Ectodermal cell (in vitro differentiated cells): Measurements from ENCODE around the gene TOM1L1. TPM values are rescaled to one million over a fixed set of nuclear protein-coding genes. Genes with fewer than 3 reads are reported as not detected.

ENCODE experiments used
- H3K27ac ChIP-seq: 2 replicates; pipeline ENCODE4 v1.7.0; 2013; ENCODE audit warnings: mild to moderate bottlenecking, low read depth, low read length; ENCODE audit not compliant: insufficient read depth, poor library complexity, severe bottlenecking
- H3K27me3 ChIP-seq: 2 replicates; pipeline ENCODE4 v1.7.0; 2013; ENCODE audit warnings: mild to moderate bottlenecking, low read length; ENCODE audit not compliant: insufficient read depth, control insufficient read depth, poor library complexity, severe bottlenecking
- H3K36me3 ChIP-seq: one replicate; pipeline ENCODE4 v1.7.0; 2013; ENCODE audit warnings: low read length; ENCODE audit not compliant: control insufficient read depth, insufficient read depth
- H3K4me1 ChIP-seq: one replicate; pipeline ENCODE4 v1.7.0; 2013; ENCODE audit warnings: low read length; ENCODE audit not compliant: control insufficient read depth, insufficient read depth
- H3K4me3 ChIP-seq: 2 replicates; pipeline ENCODE4 v1.7.0; 2013; ENCODE audit warnings: low read depth, low read length, control low read depth; ENCODE audit not compliant: insufficient read depth
- H3K9me3 ChIP-seq: 2 replicates; pipeline ENCODE4 v1.7.0; 2013; ENCODE audit warnings: mild to moderate bottlenecking, low read length, moderate library complexity; ENCODE audit not compliant: control insufficient read depth
- WGBS, 2 experiments: methylation state at CpG; one replicate each; pipeline ENCODE4 v1.1.7; 2013; ENCODE audit warnings: missing lambda C conversion rate in 2 of 2; 5-methylcytosine and 5-hydroxymethylcytosine counted together
- polyA plus RNA-seq, 4 experiments: library from polyadenylated mRNA; stranded (reverse); fragments of 50-300 nt; gene quantifications; one replicate each; pipeline ENCODE4 v1.2.3, GENCODE V29; 2013

TOM1L1 gene, protein sequence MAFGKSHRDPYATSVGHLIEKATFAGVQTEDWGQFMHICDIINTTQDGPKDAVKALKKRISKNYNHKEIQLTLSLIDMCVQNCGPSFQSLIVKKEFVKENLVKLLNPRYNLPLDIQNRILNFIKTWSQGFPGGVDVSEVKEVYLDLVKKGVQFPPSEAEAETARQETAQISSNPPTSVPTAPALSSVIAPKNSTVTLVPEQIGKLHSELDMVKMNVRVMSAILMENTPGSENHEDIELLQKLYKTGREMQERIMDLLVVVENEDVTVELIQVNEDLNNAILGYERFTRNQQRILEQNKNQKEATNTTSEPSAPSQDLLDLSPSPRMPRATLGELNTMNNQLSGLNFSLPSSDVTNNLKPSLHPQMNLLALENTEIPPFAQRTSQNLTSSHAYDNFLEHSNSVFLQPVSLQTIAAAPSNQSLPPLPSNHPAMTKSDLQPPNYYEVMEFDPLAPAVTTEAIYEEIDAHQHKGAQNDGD
- polyA plus RNA-seq (2013, experiment 1 of 4) = 72.2 TPM
- polyA plus RNA-seq (2013, experiment 2 of 4) = 79.6 TPM
- polyA plus RNA-seq (2013, experiment 3 of 4) = 57.1 TPM
- 62.9 TPM for polyA plus RNA-seq (2013, experiment 4 of 4)

DNA sequence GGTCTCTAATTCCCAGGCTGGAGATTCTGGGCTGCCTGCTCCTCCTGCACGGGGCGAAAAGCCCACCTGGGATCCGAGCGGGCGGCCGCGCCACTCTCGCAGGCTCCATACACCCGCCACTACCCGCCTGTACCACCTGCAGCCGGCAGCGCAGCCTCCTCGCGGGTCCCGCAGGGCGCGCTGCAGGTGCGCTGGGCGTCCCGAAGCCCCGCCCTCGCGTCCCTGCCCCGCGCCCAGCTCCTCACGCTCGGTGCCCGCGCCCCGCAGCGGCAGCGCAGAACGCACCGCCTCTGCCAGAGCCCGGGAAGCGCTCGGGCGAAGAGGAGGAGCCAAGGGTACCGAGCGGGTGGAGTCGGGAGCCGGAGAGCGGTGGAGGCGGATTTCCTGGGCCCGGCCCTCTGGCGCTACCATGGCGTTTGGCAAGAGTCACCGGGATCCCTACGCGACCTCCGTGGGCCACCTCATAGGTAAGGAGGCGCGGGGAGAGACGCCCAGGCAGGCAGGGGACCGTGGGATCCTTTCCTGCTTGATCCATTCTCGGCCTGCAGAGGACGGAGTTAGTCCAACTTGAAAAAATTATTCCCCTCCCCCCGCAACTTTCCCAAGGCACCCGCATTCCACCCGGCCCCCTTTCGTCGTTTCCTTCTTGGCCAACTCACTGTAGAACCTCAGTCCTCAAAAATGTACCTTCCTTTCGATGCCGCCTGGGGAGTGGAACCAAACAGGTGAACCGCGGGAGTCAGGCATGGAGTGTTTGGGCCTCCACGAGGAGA is at the start of gene TOM1L1:
Gene TOM1L1 (plus strand): TSS at position 396 of the 773 bp plus-strand sequence. CDS start 14 bp downstream, at position 410.
- Histone ChIP-seq H3K27me3 (no peaks in the 10 kb centered on the region), H3K36me3 (no peaks in the 10 kb centered on the region), H3K4me1 (peaks cover 9% of the 10 kb centered on the region), H3K27ac (no peak within 1 kb of the TSS), H3K9me3 (no peaks in the 10 kb centered on the region), H3K4me3 (peak within 1 kb of the TSS; percentile 79)
- WGBS, 2 experiments = 0 to 1% methylated on average over 67 of the region's 67 CpGs

DNA sequence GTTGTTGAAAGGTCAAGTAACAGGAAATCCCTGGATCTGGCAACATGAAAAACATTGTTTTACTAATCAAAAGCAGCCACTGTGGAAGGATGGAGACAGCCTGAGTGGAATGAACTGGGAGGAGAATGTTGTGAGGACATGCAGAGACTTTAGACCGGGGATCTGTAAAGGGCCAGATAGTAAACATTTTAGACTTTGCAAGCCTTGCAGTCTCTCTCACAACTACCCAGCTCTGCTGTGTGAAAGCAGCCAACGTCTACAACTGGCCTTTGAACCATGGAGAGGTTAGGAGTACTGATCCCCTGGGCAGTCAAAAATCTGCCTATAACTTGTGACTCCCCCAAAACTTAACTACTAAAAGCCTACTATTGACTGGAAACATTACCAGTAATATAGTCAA is 41.5 kb upstream of the TOM1L1 start:
- WGBS, 2 experiments = 92 to 93% methylated on average over 2 of the region's 2 CpGs
- no peak overlapping the region for H3K27ac ChIP-seq
- no peaks in the 10 kb centered on the region for H3K27me3 ChIP-seq
- H3K36me3 ChIP-seq = no peaks in the 10 kb centered on the region
- no peak overlapping the region for H3K4me3 ChIP-seq
- no peaks in the 10 kb centered on the region for H3K4me1 ChIP-seq
- no peaks in the 10 kb centered on the region for H3K9me3 ChIP-seq

DNA sequence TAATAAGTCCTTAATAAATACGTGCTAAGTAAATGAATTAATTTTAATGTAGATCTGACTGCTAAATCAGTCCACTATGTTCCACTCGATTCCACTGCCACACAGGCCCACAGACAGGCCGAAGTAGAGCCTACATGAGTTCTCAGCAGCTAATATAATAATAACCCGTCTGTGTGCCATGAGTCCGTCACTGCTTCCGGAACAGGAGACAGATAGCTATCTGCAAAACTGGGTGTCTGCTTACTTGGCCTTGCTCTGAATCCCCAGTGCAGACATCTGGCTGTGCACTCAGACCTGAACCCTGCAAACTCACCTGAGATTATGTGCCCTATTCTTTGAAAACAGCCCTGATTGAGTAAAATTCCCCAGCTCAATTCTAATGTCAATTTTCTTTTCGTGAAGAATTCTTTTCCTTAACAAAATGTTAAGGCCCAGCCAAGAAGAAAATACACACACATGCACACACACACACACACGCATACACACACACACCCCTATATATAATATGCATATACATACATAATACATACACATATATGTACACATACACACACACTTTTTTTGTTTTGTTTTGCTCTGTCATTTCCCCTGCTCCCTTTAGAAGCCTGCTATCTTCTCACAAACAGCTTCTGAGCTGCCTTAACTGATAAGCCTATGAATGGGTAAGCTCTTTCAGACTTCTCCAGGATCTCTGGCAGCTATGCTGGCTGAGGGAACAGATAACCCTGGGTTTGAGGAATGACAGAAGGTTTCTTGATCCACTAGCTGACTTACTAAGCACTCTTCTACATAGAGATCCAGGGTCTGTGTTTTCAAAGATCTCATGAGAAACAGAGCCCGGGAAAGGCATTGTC is 39.8 kb upstream of the TOM1L1 start:
- H3K27ac ChIP-seq = no peak overlapping the region
- H3K27me3 ChIP-seq = no peaks in the 10 kb centered on the region
- H3K4me3 ChIP-seq = no peak overlapping the region

DNA sequence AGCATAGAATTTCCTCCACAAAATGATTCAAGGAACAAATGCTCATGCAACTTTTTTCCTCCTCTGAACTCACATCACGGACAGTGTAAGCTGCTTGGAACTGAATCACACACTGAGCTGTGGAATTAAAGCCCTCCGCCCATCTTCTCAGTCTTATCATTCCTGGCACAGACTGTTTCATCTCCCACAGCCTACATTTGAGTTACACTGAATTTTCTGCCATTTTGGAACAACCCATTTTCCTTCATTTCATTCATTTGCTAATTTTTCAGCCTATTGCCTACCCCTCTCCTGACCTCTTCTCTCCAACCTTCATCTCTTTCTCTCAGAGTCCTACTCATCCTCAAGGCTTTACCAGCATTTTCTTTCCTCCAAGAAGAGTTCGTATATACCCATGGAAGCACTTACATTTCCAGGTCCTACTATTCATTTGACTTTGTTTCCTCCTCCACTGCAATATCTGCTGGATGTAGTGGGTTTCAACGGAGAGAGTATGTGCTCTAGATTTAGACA is 39.1 kb upstream of the TOM1L1 start:
- Histone ChIP-seq H3K36me3 (no peaks in the 10 kb centered on the region), H3K27ac (no peak overlapping the region), H3K27me3 (no peaks in the 10 kb centered on the region), H3K4me1 (no peaks in the 10 kb centered on the region), H3K4me3 (no peak overlapping the region), H3K9me3 (no peaks in the 10 kb centered on the region)
- WGBS, 2 experiments = 94 to 95% methylated on average over 4 of the region's 4 CpGs

More for the DNA sequence above, 39.8 kb upstream of the TOM1L1 start:
- no peaks in the 10 kb centered on the region for H3K9me3 ChIP-seq
- H3K4me1 ChIP-seq = no peaks in the 10 kb centered on the region
- H3K36me3 ChIP-seq = no peaks in the 10 kb centered on the region
- WGBS, 2 experiments = 92 to 95% methylated on average over 8 to 9 of the region's 9 CpGs

DNA sequence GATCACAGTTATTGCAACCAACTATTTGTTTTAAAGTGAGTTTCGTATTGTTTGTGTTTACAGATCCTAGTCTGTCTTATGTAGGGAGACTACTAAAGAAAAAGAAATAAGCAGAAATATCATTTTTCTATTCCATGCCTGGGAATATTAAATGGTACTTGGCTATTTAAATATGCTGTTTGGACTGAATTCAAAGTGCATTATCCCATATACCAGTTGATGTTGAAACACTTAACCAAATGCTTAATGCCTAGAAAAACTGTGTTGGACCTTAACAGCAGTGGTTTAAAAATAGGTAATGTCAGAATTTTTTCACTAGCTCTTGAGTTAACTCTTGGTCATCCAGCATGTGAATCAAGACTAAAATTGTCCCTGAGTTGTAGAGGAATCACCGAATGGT is 37.5 kb upstream of the TOM1L1 start:
- Histone ChIP-seq H3K4me3 (no peak overlapping the region), H3K27me3 (no peaks in the 10 kb centered on the region), H3K27ac (no peak overlapping the region), H3K36me3 (no peaks in the 10 kb centered on the region), H3K4me1 (no peaks in the 10 kb centered on the region), H3K9me3 (no peaks in the 10 kb centered on the region)
- 97 to 100% methylated on average over 1 to 2 of the region's 2 CpGs for WGBS, 2 experiments

DNA sequence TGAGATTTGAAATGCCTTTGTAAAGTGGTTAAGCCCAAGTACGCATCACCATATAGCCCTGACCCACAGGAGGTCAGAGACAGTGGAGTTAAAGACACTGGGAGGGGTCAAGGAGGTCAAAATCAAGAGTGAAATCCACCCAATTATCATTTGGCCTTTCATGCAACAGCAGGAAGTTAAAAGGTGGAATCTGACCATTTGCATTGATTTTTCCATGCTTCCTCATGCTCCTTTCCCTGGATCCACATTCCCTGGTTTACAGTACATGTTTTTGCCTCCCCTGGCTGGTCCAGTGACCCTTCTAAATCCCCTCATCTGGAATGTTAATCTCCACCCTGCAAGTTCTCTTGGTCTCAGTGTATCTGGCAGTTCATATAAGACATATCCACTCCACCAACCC is 36.6 kb upstream of the TOM1L1 start:
- H3K4me1 ChIP-seq = no peaks in the 10 kb centered on the region
- no peaks in the 10 kb centered on the region for H3K36me3 ChIP-seq
- WGBS, 2 experiments = 82 to 92% methylated on average over 1 of the region's 1 CpG
- no peak overlapping the region for H3K4me3 ChIP-seq
- H3K27me3 ChIP-seq = no peaks in the 10 kb centered on the region
- no peak overlapping the region for H3K27ac ChIP-seq
- no peaks in the 10 kb centered on the region for H3K9me3 ChIP-seq

DNA sequence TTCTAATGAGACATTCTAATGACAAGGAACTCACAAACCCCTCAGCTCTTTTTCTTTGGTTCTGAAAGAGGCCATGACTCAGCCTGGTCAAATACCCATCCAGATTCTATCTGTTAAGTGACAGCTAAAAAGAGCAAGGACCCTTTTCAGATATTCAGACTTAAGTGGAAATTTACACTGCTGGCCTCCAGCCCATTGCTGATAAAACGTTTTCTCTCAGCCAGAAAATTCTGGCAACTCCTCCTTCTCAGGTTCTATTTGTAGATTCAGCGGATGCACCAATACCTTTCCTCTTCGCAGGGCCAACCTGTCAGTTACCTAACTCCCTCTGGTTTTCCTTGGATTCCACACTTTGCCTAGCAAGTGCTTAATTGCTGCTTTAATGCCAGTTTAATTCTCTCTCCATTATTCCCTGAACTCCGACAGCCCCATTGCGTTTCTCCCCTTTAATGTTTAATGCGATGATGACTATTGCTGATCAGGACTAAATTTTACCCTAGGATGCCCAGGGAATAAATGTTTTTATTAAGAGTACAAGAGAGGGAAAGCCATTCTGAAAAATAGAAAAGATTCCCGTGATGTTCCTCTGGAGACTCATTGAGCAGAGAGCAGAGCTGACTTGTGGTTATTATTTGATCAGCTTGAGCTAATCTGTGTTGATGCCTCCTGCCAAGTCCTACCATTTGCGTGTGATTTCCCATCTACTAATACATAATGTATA is 35.9 kb upstream of the TOM1L1 start:
- Histone ChIP-seq H3K27me3 (no peaks in the 10 kb centered on the region), H3K27ac (no peak overlapping the region), H3K36me3 (no peaks in the 10 kb centered on the region), H3K4me1 (no peaks in the 10 kb centered on the region), H3K9me3 (no peaks in the 10 kb centered on the region), H3K4me3 (no peak overlapping the region)
- 88 to 95% methylated on average over 7 to 8 of the region's 8 CpGs for WGBS, 2 experiments

DNA sequence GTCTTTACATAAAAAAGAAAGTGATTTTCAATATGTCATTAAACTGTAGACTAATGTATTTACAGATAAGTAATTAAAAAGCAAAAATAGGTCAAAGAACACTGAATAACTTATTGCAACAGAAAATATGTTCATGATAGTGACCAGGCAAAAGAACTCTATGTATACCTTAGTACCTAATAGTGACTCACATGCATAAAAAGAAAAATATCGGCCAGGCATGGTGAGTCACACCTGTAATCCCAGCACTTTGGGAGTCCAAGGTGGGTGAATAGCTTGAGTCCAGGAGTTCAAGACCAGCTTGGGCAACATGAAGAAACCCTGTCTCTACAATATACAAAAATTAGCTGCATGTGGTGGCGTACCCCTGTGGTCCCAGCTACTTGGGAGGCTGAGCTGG is 33.0 kb upstream of the TOM1L1 start:
- Histone ChIP-seq H3K4me1 (no peaks in the 10 kb centered on the region), H3K27ac (no peak overlapping the region), H3K36me3 (no peaks in the 10 kb centered on the region), H3K9me3 (no peaks in the 10 kb centered on the region), H3K27me3 (no peaks in the 10 kb centered on the region), H3K4me3 (no peak overlapping the region)
- WGBS, 2 experiments = 85 to 86% methylated on average over 2 of the region's 2 CpGs

DNA sequence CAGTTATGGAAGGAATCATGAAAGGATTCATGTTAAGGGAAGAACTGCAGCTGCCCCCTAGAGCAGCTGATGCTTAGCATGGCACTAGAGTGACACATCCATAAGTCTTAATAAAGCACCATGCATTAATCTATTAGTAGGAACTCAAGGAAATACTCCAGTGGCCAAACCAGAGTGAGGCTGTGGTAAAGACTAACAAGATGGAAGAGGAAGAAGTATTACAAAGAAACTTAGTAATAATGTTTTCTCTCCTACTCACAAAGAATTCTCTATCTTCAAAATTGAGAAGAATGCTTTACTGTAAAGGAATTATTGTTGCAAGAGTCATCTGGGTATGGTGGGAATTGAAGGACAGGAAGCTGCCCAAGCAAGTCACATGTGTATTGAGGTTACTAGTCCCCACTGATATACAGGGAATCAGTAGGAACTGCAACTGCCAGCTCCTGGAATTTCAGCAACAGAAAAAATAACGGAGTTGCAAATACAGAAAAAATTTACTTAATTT is 29.9 kb upstream of the TOM1L1 start:
- Histone ChIP-seq H3K27me3 (no peaks in the 10 kb centered on the region), H3K9me3 (no peaks in the 10 kb centered on the region), H3K4me1 (no peaks in the 10 kb centered on the region), H3K4me3 (no peak overlapping the region), H3K36me3 (no peaks in the 10 kb centered on the region), H3K27ac (no peak overlapping the region)
- WGBS, 2 experiments = 100% methylated on average over 1 of the region's 1 CpG
